K562 (cell line): Measurements from ENCODE around the gene ZFHX2. TPM values are rescaled to one million over a fixed set of nuclear protein-coding genes. Genes with fewer than 3 reads are reported as not detected.
A peak's percentile ranks its signal among the peaks of the same experiment; 100 is the strongest.

Source experiments
- ATAC-seq: fragments of 200-7000 bp; cut with Tn5 transposase; 3 replicates; pipeline ENCODE4 v1.9.1; 2020; ENCODE audit warnings: moderate library complexity
- BruUV-seq: library from RNA; stranded (reverse); fragments of 400-500 nt; replicated peaks from 2 replicates; lab custom pipeline; 2021; lab: Mats Ljungman, UMichigan
- CTCF ChIA-PET: fragments of 300-600 bp; formaldehyde crosslinking; extraction: SDS; loops from one replicate; lab custom pipeline; 2021; ENCODE audit warnings: low intra/inter-chr PET ratio; lab: Yijun Ruan, JAX
- POLR2A ChIA-PET: fragments of 300-600, 350-650 bp; sonication (Branson Sonifier 250); formaldehyde crosslinking; extraction: SDS; loops from one replicate; lab custom pipeline; 2021; ENCODE audit warnings: antibody characterized with exemption, inconsistent platforms; lab: Yijun Ruan, JAX
- DNase-seq, 4 experiments: peaks; one replicate each; pipeline versions ENCODE4 v3.0.0 to v3.0.0-alpha.2; 2011 to 2018; ENCODE audit warnings: low spot score in 3 of 4, mixed read lengths in 3 of 4; ENCODE audit errors: extremely low read depth in 1 of 4
- FAIRE-seq: peaks from 2 replicates; lab custom pipeline; 2011; peaks lifted over from hg19 to GRCh38; lab: Jason Lieb, UNC
- H2AFZ ChIP-seq: 2 replicates; pipeline ENCODE4 v1.6.0; 2011; ENCODE audit warnings: low read depth, low read length, control low read depth, inconsistent platforms
- H3K27ac ChIP-seq: fragments of 200-600 bp; 3 replicates; pipeline ENCODE4 v1.8.0; 2011; ENCODE audit warnings: low read depth, mild to moderate bottlenecking, control low read depth, inconsistent platforms, low read length, moderate library complexity, mixed read lengths; ENCODE audit errors: extremely low read depth
- H3K27me3 ChIP-seq, 2 experiments: fragments of 300-600 bp in 1 of 2; 2 replicates in 1 of 2; 3 replicates in 1 of 2; pipeline versions ENCODE4 v1.6.0 to v1.8.0; 2011; ENCODE audit warnings: inconsistent platforms in 2 of 2, low read length in 2 of 2, mild to moderate bottlenecking in 1 of 2, mixed read lengths in 1 of 2, moderate library complexity in 1 of 2; ENCODE audit not compliant: control insufficient read depth in 2 of 2, insufficient read depth in 2 of 2
- H3K36me3 ChIP-seq: fragments of 300-600 bp; 3 replicates; pipeline ENCODE4 v1.8.0; 2011; ENCODE audit warnings: mild to moderate bottlenecking, low read length, inconsistent platforms; ENCODE audit not compliant: control insufficient read depth, insufficient read depth
- H3K4me1 ChIP-seq, 2 experiments: fragments of 200-600 bp in 1 of 2; replicated peaks in 1 of 2; 2 replicates in 1 of 2; 3 replicates in 1 of 2; pipeline versions ENCODE4 v1.5.1 to v1.8.0; 2011; ENCODE audit warnings: inconsistent platforms in 2 of 2, low read length in 2 of 2, mild to moderate bottlenecking in 1 of 2, mixed read lengths in 1 of 2, moderate library complexity in 1 of 2; ENCODE audit not compliant: control insufficient read depth in 2 of 2, insufficient read depth in 2 of 2
- H3K4me2 ChIP-seq: 2 replicates; pipeline ENCODE4 v1.6.1; 2011; ENCODE audit warnings: low read length, control low read depth, inconsistent platforms, mixed read lengths; ENCODE audit not compliant: insufficient read depth
- H3K4me3 ChIP-seq: fragments of 200-600 bp; sonication (generic), shearing (Covaris generic); 2 replicates; pipeline ENCODE4 v1.5.1; 2016; ENCODE audit warnings: control low read depth, inconsistent platforms
- H3K79me2 ChIP-seq: fragments of 200-600 bp; 3 replicates; pipeline ENCODE4 v1.8.0; 2011; ENCODE audit warnings: low read length, inconsistent platforms; ENCODE audit not compliant: control insufficient read depth, insufficient read depth
- H3K9ac ChIP-seq, 2 experiments: 2 replicates each; pipeline versions ENCODE4 v1.6.0 to v1.6.1; 2011; ENCODE audit warnings: low read depth in 2 of 2, low read length in 2 of 2, control low read depth in 1 of 2, inconsistent platforms in 1 of 2, mild to moderate bottlenecking in 1 of 2, mixed read lengths in 1 of 2; ENCODE audit not compliant: insufficient read depth in 1 of 2
- H3K9me1 ChIP-seq: one replicate; pipeline ENCODE4 v1.6.0; 2011; ENCODE audit warnings: inconsistent platforms, mild to moderate bottlenecking, low read length, moderate library complexity; ENCODE audit not compliant: control insufficient read depth, insufficient read depth
- H3K9me3 ChIP-seq: replicated peaks from 2 replicates; pipeline ENCODE4 v1.5.1; 2011; ENCODE audit warnings: low read depth, low read length, inconsistent platforms; ENCODE audit not compliant: control insufficient read depth, insufficient read depth
- H4K20me1 ChIP-seq: replicated peaks from 2 replicates; pipeline ENCODE4 v1.6.1; 2011; ENCODE audit warnings: low read length, inconsistent platforms, mixed read lengths; ENCODE audit not compliant: control insufficient read depth, insufficient read depth
- ATF4 ChIP-seq: fragments of 450-650 bp; formaldehyde crosslinking; IDR thresholded peaks from 2 replicates; pipeline ENCODE4 v1.4.0; 2022; ENCODE audit warnings: mild to moderate bottlenecking, moderate library complexity
- CHD1 ChIP-seq: fragments of 200-600 bp; sonication (generic); IDR thresholded peaks from one replicate; pipeline ENCODE4 v1.6.1; 2012; ENCODE audit warnings: mild to moderate bottlenecking, moderate library complexity, low read length, inconsistent platforms
- CTBP1 ChIP-seq: fragments of 450-650 bp; IDR thresholded peaks from 2 replicates; pipeline ENCODE4 v1.6.1; 2016; ENCODE audit warnings: borderline replicate concordance
- EGR1 ChIP-seq: fragments of 450-650 bp; conservative IDR thresholded peaks from 2 replicates; pipeline ENCODE4 v1.6.1; 2017; ENCODE audit warnings: mild to moderate bottlenecking
- HBP1 ChIP-seq: fragments of 450-650 bp; formaldehyde crosslinking; IDR thresholded peaks from 2 replicates; pipeline ENCODE4 v1.4.0; 2022; ENCODE audit warnings: missing genetic modification characterization
- SP1 ChIP-seq: sonication (generic); formaldehyde crosslinking; IDR thresholded peaks from 2 replicates; pipeline ENCODE4 v1.8.1; 2022; ENCODE audit warnings: mild to moderate bottlenecking, missing genetic modification reagents
- SPI1 ChIP-seq: IDR thresholded peaks from 2 replicates; pipeline ENCODE4 v1.6.1; 2011; ENCODE audit warnings: low read depth, low read length, control low read depth, borderline replicate concordance
- ZKSCAN8 ChIP-seq: fragments of 200-800 bp; sonication (Bioruptor generic); IDR thresholded peaks from 2 replicates; pipeline ENCODE4 v1.6.1; 2016; ENCODE audit warnings: missing genetic modification characterization, missing compliant biosample characterization
- ZNF165 ChIP-seq: fragments of 250-450 bp; sonication (Bioruptor Pico); IDR thresholded peaks from 2 replicates; pipeline ENCODE4 v1.4.0; 2020; ENCODE audit warnings: borderline replicate concordance
- WGBS: fragments of 100-300 bp; shearing (Covaris generic); methylation state at CpG from one replicate; pipeline ENCODE4 v1.1.6; 2016; ENCODE audit warnings: low coverage, mixed read lengths; ENCODE audit not compliant: insufficient coverage; ENCODE audit errors: missing lambda C conversion rate; 5-methylcytosine and 5-hydroxymethylcytosine counted together
- in situ Hi-C: fragments of 300-500 bp; cut with MboI; formaldehyde crosslinking; loops from 4 replicates; pipeline ENCODE4 v1.15.0; 2018; ENCODE audit warnings: inconsistent platforms, mixed read lengths
- intact Hi-C: fragments of 100-400 bp; cut with micrococcal nuclease; formaldehyde crosslinking; loops from 2 replicates; pipeline ENCODE4 v1.14.2; 2022
- polyA plus RNA-seq, 8 experiments: library from polyadenylated mRNA; depleted of rRNA in 4 of 8; stranded (reverse) in 5 of 8; unstranded in 3 of 8; fragments of >200 nt; fragmentation: Nextera tagmentation in 2 of 8; fragmentation: Illumina TruSeq in 1 of 8; extraction: Ambion mirVana in 2 of 8; extraction: Trizol in 1 of 8; gene quantifications; 2 replicates each; pipeline versions ENCODE4 v1.2.1 to v1.2.3, GENCODE V29; 2011 to 2014; ENCODE audit warnings: inconsistent platforms in 1 of 8, missing spikeins in 1 of 8
- total RNA-seq, 7 experiments: library from RNA; depleted of rRNA in 6 of 7; stranded (reverse); fragments of >200 nt in 6 of 7; fragmentation: Illumina TruSeq in 2 of 7; extraction: Trizol in 2 of 7; gene quantifications; 2 replicates each; pipeline versions ENCODE4 v1.2.1 to v1.2.3, GENCODE V29; 2011 to 2021; ENCODE audit warnings: low replicate concordance in 1 of 7

ZFHX2 gene
- total and polyA plus RNA-seq, 9 of the 15 experiments (the other 6 are each of a cell fraction or from before 2014, with no cell fraction given): 0.06 to 0.11 (median 0.11) TPM; not detected in 4

- no peak for FAIRE-seq
- peaks cover 0 to 9% of the 10 kb centered on the region in 2 experiments; a peak in 1 of 5 replicates for H3K27me3 ChIP-seq
- H4K20me1 ChIP-seq: no peaks in the 10 kb centered on the region
- no peaks in the 10 kb centered on the region for H3K9me3 ChIP-seq
- intact Hi-C loops: loop anchor here (10.0 kb wide), 1 partner anchor 226 kb away; the partner anchor contains the start of gene PABPN1
- DNase-seq: peak; percentile 33 to 72 (median 59)
- H3K9ac ChIP-seq: peak overlapping the region in 1 of 2 experiments; percentile 83; a peak in 2 of 4 replicates
- H3K4me2 ChIP-seq: peak overlapping the region; percentile 84
- peak; percentile 23 for ATAC-seq
- peaks cover 12 to 20% of the 10 kb centered on the region in 2 experiments; a peak in 4 of 5 replicates for H3K4me1 ChIP-seq
- peak overlapping the region; percentile 47 for H3K4me3 ChIP-seq
- H2AFZ ChIP-seq: peak overlapping the region; percentile 95
- no peak overlapping the region for H3K27ac ChIP-seq
- 7% methylated on average over 15 of the region's 37 CpGs for WGBS
- TF ChIP-seq SP1 (CRISPR knock-in tag) (0 out of 2 replicates have a peak, but pooled peaks have one; percentile 19), ZNF165 (CRISPR knock-in tag) (no peak), CTBP1 (peak; percentile 40; the same call in 1 of the 2 replicates), ZKSCAN8 (CRISPR knock-in tag) (no peak), CHD1 (no peak), SPI1 (peak; percentile 10; the same call in 1 of the 2 replicates), ATF4 (CRISPR knock-in tag) (no peak), EGR1 (peak; percentile 89), HBP1 (CRISPR knock-in tag) (no peak)
- CTCF ChIA-PET: interaction anchor here (0.6 kb wide), 1 partner anchor 218 kb away, joined by 5 read pairs; no protein-coding TSS in a partner anchor
- H3K9me1 ChIP-seq: no peaks in the 10 kb centered on the region
- no peaks in the 10 kb centered on the region for H3K79me2 ChIP-seq
- in situ Hi-C loops: no loop called here
- no TSS peak for BruUV-seq
- no peaks in the 10 kb centered on the region for H3K36me3 ChIP-seq
- POLR2A ChIA-PET: interaction anchor here (0.7 kb wide), 1 partner anchor 8 kb away, joined by 5 read pairs; no protein-coding TSS in a partner anchor
These were observed 726 bp downstream of the ZFHX2 start for GRCh38 chr14:23550812-23551265.
